Mesodermal cell (in vitro differentiated cells): Measurements from ENCODE around the gene KCTD16.

Experiments
- H3K27ac ChIP-seq: 2 replicates; pipeline ENCODE4 v1.7.0; 2013; ENCODE audit warnings: mild to moderate bottlenecking, low read depth, low read length, moderate library complexity; ENCODE audit not compliant: severe bottlenecking
- H3K36me3 ChIP-seq: 2 replicates; pipeline ENCODE4 v1.7.1; 2013; ENCODE audit warnings: mild to moderate bottlenecking, low read length, moderate library complexity; ENCODE audit not compliant: control insufficient read depth, insufficient read depth
- H3K4me1 ChIP-seq: one replicate; pipeline ENCODE4 v1.7.1; 2013; ENCODE audit warnings: mild to moderate bottlenecking, low read length; ENCODE audit not compliant: insufficient read depth, control insufficient read depth, poor library complexity, severe bottlenecking
- H3K4me3 ChIP-seq: 2 replicates; pipeline ENCODE4 v1.7.0; 2013; ENCODE audit warnings: low read length, control low read depth, mild to moderate bottlenecking; ENCODE audit not compliant: insufficient read depth, poor library complexity, severe bottlenecking; ENCODE audit errors: extremely low read depth
- H3K9me3 ChIP-seq: 2 replicates; pipeline ENCODE4 v1.7.1; 2013; ENCODE audit warnings: mild to moderate bottlenecking, low read length, moderate library complexity; ENCODE audit not compliant: control insufficient read depth
- WGBS, 2 experiments: methylation state at CpG; one replicate each; pipeline ENCODE4 v1.1.5; 2013; ENCODE audit warnings: missing lambda C conversion rate in 2 of 2; ENCODE audit not compliant: insufficient coverage in 2 of 2; 5-methylcytosine and 5-hydroxymethylcytosine counted together

KCTD16 gene

GRCh38 chr5:144206141-144206540 is 35.5 kb downstream of the KCTD16 start:
- WGBS, 2 experiments = no CpG with 5 or more reads among the region's 2 CpGs
- H3K36me3 ChIP-seq = no peaks in the 10 kb centered on the region
- H3K27ac ChIP-seq = no peak overlapping the region
- H3K4me3 ChIP-seq = no peak overlapping the region
- peaks cover 8% of the 10 kb centered on the region for H3K4me1 ChIP-seq
- no peaks in the 10 kb centered on the region for H3K9me3 ChIP-seq

GRCh38 chr5:144207875-144208444 is 37.3 kb downstream of the KCTD16 start:
- peaks cover 8% of the 10 kb centered on the region for H3K4me1 ChIP-seq
- no peaks in the 10 kb centered on the region for H3K36me3 ChIP-seq
- no peak overlapping the region for H3K27ac ChIP-seq
- no peak overlapping the region for H3K4me3 ChIP-seq
- no peaks in the 10 kb centered on the region for H3K9me3 ChIP-seq

GRCh38 chr5:144209361-144209760 is 38.7 kb downstream of the KCTD16 start:
- Histone ChIP-seq H3K4me3 (no peak overlapping the region), H3K9me3 (no peaks in the 10 kb centered on the region), H3K4me1 (peaks cover 5% of the 10 kb centered on the region), H3K36me3 (no peaks in the 10 kb centered on the region), H3K27ac (no peak overlapping the region)
- WGBS, 2 experiments = 82 to 88% methylated on average over 1 to 2 of the region's 4 CpGs

- no peak overlapping the region for H3K27ac ChIP-seq
- 60% methylated on average over 1 of the region's 1 CpG; no CpG with 5 or more reads in 1 of the 2 experiments for WGBS, 2 experiments
- no peaks in the 10 kb centered on the region for H3K9me3 ChIP-seq
- no peaks in the 10 kb centered on the region for H3K4me1 ChIP-seq
- no peaks in the 10 kb centered on the region for H3K36me3 ChIP-seq
- H3K4me3 ChIP-seq = no peak overlapping the region
These were observed 40.0 kb downstream of the KCTD16 start for GRCh38 chr5:144210655-144211054.

GRCh38 chr5:144219869-144220268 is 49.2 kb downstream of the KCTD16 start:
- Histone ChIP-seq H3K9me3 (no peaks in the 10 kb centered on the region), H3K4me1 (no peaks in the 10 kb centered on the region), H3K27ac (no peak overlapping the region), H3K4me3 (no peak overlapping the region), H3K36me3 (no peaks in the 10 kb centered on the region)
- 82 to 90% methylated on average over 2 to 3 of the region's 3 CpGs for WGBS, 2 experiments

- no peaks in the 10 kb centered on the region for H3K9me3 ChIP-seq
- 74 to 79% methylated on average over 2 of the region's 2 CpGs for WGBS, 2 experiments
- no peaks in the 10 kb centered on the region for H3K36me3 ChIP-seq
- H3K4me3 ChIP-seq = no peak overlapping the region
- no peak overlapping the region for H3K27ac ChIP-seq
- H3K4me1 ChIP-seq = no peaks in the 10 kb centered on the region
These were observed 56.8 kb downstream of the KCTD16 start for GRCh38 chr5:144227363-144227999.

GRCh38 chr5:144230806-144231205 is 60.1 kb downstream of the KCTD16 start:
- H3K4me1 ChIP-seq = no peaks in the 10 kb centered on the region
- 80 to 88% methylated on average over 1 to 2 of the region's 4 CpGs for WGBS, 2 experiments
- no peak overlapping the region for H3K4me3 ChIP-seq
- no peak overlapping the region for H3K27ac ChIP-seq
- no peaks in the 10 kb centered on the region for H3K9me3 ChIP-seq
- H3K36me3 ChIP-seq = no peaks in the 10 kb centered on the region

- no peaks in the 10 kb centered on the region for H3K36me3 ChIP-seq
- H3K9me3 ChIP-seq = no peaks in the 10 kb centered on the region
- H3K4me3 ChIP-seq = no peak overlapping the region
- WGBS, 2 experiments = 96% methylated on average over 3 of the region's 5 CpGs; no CpG with 5 or more reads in 1 of the 2 experiments
- H3K27ac ChIP-seq = no peak overlapping the region
- no peaks in the 10 kb centered on the region for H3K4me1 ChIP-seq
These were observed 61.6 kb downstream of the KCTD16 start for GRCh38 chr5:144232285-144232684.

- no peak overlapping the region for H3K27ac ChIP-seq
- H3K9me3 ChIP-seq = no peaks in the 10 kb centered on the region
- H3K36me3 ChIP-seq = no peaks in the 10 kb centered on the region
- no peaks in the 10 kb centered on the region for H3K4me1 ChIP-seq
- WGBS, 2 experiments = 67 to 89% methylated on average over 1 to 2 of the region's 2 CpGs
- H3K4me3 ChIP-seq = no peak overlapping the region
These were observed 65.8 kb downstream of the KCTD16 start for GRCh38 chr5:144236499-144236898.

- 86 to 92% methylated on average over 2 of the region's 2 CpGs for WGBS, 2 experiments
- Histone ChIP-seq H3K4me3 (no peak overlapping the region), H3K9me3 (no peaks in the 10 kb centered on the region), H3K36me3 (no peaks in the 10 kb centered on the region), H3K27ac (no peak overlapping the region), H3K4me1 (no peaks in the 10 kb centered on the region)
These were observed 67.2 kb downstream of the KCTD16 start for GRCh38 chr5:144237851-144238250.

GRCh38 chr5:144247131-144247530 is 76.5 kb downstream of the KCTD16 start:
- H3K4me1 ChIP-seq = peaks cover 4% of the 10 kb centered on the region
- no peak overlapping the region for H3K4me3 ChIP-seq
- no peaks in the 10 kb centered on the region for H3K36me3 ChIP-seq
- H3K9me3 ChIP-seq = no peaks in the 10 kb centered on the region
- no peak overlapping the region for H3K27ac ChIP-seq
